ENCODE data around the gene HFM1. TPM values are rescaled to one million over a fixed set of nuclear protein-coding genes. Genes with fewer than 3 reads are reported as not detected.

The HFM1 gene
- total and polyA plus RNA-seq, 10 of the 15 experiments (the other 5 are each of a cell fraction or from before 2014, with no cell fraction given): not detected

DNA sequence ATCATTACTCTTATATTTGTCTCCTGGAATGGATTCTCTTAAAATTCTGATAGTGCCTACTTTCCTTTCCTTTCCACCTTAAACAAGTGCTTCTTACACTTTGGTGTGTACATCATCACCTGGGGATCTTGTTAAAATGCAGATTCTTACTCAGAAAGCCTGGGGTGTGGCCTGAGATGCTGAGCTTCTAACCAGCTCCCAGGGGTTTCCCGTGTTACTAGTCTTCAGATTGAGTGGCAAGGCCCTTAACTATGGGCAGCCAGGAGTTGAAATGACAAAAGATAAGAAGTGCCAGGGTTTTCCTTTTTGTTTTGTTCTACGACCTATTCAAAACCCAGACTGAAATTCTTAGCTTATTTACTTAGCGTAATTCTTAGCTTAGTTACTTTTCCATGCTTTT lies 159.2 kb downstream of the HFM1 start (continued):
- no peak for TF ChIP-seq E2F8 (IDR thresholded peaks at IDR 0.05; ENCODE audit: low read depth, partially characterized antibody)
- TF ChIP-seq ZNF207 (IDR thresholded peaks at IDR 0.05; ENCODE audit: borderline replicate concordance): no peak
- TF ChIP-seq POU2F2 (IDR thresholded peaks at IDR 0.05; ENCODE audit: borderline replicate concordance, low read depth, low read length): no peak
- no peak for TF ChIP-seq IRF5 (IDR thresholded peaks at IDR 0.05; ENCODE audit: borderline replicate concordance)

DNA sequence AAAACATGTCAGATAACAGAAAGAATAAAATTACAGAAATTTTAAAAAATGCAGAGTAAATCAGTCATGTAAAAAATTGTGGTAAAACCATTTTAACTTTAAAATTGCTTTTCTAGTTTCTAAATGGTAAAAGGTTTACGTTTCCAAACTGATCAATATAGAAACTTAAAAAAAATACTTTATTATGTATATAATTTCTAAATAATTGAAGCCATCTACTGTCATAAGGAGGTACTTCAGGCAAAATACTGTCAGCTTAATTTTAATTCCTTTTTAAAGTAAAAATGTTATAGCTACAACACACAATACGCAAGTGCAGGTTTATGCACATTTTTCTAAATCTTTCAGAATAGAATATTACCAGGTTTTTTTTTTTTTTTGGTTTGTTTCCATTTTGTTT lies 159.9 kb downstream of the HFM1 start:
- Histone ChIP-seq H3K4me1 (ENCODE audit: control insufficient read depth, insufficient read depth, low read length) (no peaks in the 10 kb centered on the region), H3K9me3 (replicated peaks; ENCODE audit: control insufficient read depth, insufficient read depth, low read length) (no peaks in the 10 kb centered on the region), H3K79me2 (ENCODE audit: control insufficient read depth, insufficient read depth, low read length) (no peaks in the 10 kb centered on the region), H3K27me3 (replicated peaks in 1 of 2; ENCODE audit: control insufficient read depth in 2 of 2, insufficient read depth in 2 of 2, low read length in 1 of 2) (no peaks in the 10 kb centered on the region), H2AFZ (ENCODE audit: control insufficient read depth, low read depth, low read length) (no peak overlapping the region), H3K4me2 (ENCODE audit: control insufficient read depth, insufficient read depth) (no peak overlapping the region), H3K4me3 (no peak overlapping the region), H4K20me1 (ENCODE audit: control insufficient read depth, insufficient read depth) (no peaks in the 10 kb centered on the region), H3K9ac (ENCODE audit: control insufficient read depth, insufficient read depth, low read length) (no peak overlapping the region), H3K27ac (ENCODE audit: control insufficient read depth, insufficient read depth) (no peak overlapping the region), H3K36me3 (ENCODE audit: control insufficient read depth in 2 of 2, insufficient read depth in 2 of 2, low read length in 1 of 2) (no peaks in the 10 kb centered on the region)
- POLR2A ChIA-PET: interaction anchor here (0.6 to 0.7 kb wide), 2 partner anchors 169 to 931 kb away, joined by 3 to 5 read pairs; no protein-coding TSS in a partner anchor
- no peak for ATAC-seq
- no peak for FAIRE-seq
- 26% methylated on average over 2 of the region's 2 CpGs for whole genome bisulfite sequencing (ENCODE audit: insufficient coverage, insufficient replicate concordance, low lambda C conversion rate, missing lambda C conversion rate)
- CTCF ChIA-PET: interaction anchor here (0.7 to 0.8 kb wide), 2 partner anchors 64 to 1533 kb away, joined by 3 read pairs; no protein-coding TSS in a partner anchor
- SMC1A ChIA-PET (ENCODE audit: uncharacterized antibody, unreplicated experiment): interaction anchor here (0.7 to 1.4 kb wide), 2 partner anchors 38 to 78 kb away, joined by 3 to 5 read pairs; no protein-coding TSS in a partner anchor
- in situ Hi-C loops (cut with MboI) (no loop called here), intact Hi-C loops (cut with micrococcal nuclease; ENCODE audit: unreplicated experiment) (no loop called here)
- DNase-seq (ENCODE audit: low read depth, low spot score): no peak
- no TSS peak for BruUV-seq (replicated peaks)
- RAD21 ChIA-PET (ENCODE audit: unreplicated experiment): no interaction called here
- TF ChIP-seq BHLHE40 (IDR thresholded peaks at IDR 0.05; ENCODE audit: borderline replicate concordance in 1 of 2, low read depth in 2 of 2, low read length in 1 of 2): no peak
- no peak for TF ChIP-seq SMC3 (IDR thresholded peaks at IDR 0.05; ENCODE audit: borderline replicate concordance, low read length)
- no peak for TF ChIP-seq ZNF207 (IDR thresholded peaks at IDR 0.05; ENCODE audit: borderline replicate concordance)
- TF ChIP-seq ZNF384 (IDR thresholded peaks at IDR 0.05; ENCODE audit: borderline replicate concordance, low read depth, low read length): no peak
- no peak for TF ChIP-seq ATF7 (IDR thresholded peaks at IDR 0.05; ENCODE audit: low read depth)
- TF ChIP-seq CREB1 (IDR thresholded peaks at IDR 0.05; ENCODE audit: low read depth): no peak
- no peak for TF ChIP-seq E2F8 (IDR thresholded peaks at IDR 0.05; ENCODE audit: low read depth, partially characterized antibody)
- no peak for TF ChIP-seq CBX3 (IDR thresholded peaks at IDR 0.05; ENCODE audit: borderline replicate concordance, low read depth)
- TF ChIP-seq, protein P1, sequence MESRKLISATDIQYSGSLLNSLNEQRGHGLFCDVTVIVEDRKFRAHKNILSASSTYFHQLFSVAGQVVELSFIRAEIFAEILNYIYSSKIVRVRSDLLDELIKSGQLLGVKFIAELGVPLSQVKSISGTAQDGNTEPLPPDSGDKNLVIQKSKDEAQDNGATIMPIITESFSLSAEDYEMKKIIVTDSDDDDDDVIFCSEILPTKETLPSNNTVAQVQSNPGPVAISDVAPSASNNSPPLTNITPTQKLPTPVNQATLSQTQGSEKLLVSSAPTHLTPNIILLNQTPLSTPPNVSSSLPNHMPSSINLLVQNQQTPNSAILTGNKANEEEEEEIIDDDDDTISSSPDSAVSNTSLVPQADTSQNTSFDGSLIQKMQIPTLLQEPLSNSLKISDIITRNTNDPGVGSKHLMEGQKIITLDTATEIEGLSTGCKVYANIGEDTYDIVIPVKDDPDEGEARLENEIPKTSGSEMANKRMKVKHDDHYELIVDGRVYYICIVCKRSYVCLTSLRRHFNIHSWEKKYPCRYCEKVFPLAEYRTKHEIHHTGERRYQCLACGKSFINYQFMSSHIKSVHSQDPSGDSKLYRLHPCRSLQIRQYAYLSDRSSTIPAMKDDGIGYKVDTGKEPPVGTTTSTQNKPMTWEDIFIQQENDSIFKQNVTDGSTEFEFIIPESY (IDR thresholded peaks at IDR 0.05): no peak
- TF ChIP-seq EED (IDR thresholded peaks at IDR 0.05; ENCODE audit: low read depth): no peak
- TF ChIP-seq IKZF2 (IDR thresholded peaks at IDR 0.05): no peak
- no peak for TF ChIP-seq NBN (IDR thresholded peaks at IDR 0.05)

All from GM12878 (cell line).